NCI-H526 treated with DMSO at 0.1 percent for 48 hours (cell line): ENCODE data around the gene SWT1.
A peak's percentile ranks its signal among the peaks of the same experiment; 100 is the strongest.
"Not testable (repeated sequence)": the region's sequence is repeated elsewhere in the genome, so short reads cannot be mapped to it uniquely, and the experiment has no call there.

Source experiments
- DNase-seq: peaks from one replicate; lab custom pipeline; 2025; lab: John Stamatoyannopoulos, UW

SWT1 gene

GRCh38 chr1:185251928-185252327, 95.0 kb downstream of the SWT1 start:
- not testable (repeated sequence) for DNase-seq

- DNase-seq: not testable (repeated sequence)
Observed at GRCh38 chr1:185252404-185252803, 95.4 kb downstream of the SWT1 start.

DNA sequence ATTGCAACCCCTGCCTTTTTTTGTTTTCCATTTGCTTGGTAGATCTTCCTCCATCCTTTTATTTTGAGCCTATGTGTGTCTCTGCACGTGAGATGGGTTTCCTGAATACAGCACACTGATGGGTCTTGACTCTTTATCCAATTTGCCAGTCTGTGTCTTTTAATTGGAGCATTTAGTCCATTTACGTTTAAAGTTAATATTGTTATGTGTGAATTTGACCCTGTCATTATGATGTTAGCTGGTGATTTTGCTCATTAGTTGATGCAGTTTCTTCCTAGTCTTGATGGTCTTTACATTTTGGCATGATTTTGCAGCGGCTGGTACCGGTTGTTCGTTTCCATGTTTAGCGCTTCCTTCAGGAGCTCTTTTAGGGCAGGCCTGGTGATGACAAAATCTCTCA, 98.6 kb downstream of the SWT1 start:
- DNase-seq: not testable (repeated sequence)

DNA sequence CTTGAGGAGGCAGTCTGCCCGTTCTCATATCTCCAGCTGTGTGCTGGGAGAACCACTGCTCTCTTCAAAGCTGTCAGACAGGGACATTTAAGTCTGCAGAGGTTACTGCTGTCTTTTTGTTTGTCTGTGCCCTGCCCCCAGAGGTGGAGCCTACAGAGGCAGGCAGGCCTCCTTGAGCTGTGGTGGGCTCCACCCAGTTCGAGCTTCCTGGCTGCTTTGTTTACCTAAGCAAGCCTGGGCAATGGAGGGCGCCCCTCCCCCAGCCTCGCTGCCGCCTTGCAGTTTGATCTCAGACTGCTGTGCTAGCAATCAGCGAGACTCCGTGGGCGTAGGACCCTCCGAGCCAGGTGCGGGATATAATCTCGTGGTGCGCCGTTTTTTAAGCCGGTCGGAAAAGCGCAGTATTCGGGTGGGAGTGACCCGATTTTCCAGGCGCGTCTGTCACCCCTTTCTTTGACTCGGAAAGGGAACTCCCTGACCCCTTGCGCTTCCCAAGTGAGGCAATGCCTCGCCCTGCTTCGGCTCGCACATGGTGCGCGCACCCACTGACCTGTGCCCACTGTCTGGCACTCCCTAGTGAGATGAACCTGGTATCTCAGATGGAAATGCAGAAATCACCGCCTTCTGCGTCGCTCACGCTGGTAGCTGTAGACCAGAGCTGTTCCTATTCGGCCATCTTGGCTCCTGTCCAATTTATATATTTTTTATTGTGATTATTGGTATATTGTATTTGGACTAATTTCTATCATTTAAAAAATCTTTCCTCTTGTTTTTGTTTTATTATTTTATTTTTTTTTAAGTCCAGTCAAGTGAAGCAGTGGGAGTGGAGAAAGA, 100.4 kb downstream of the SWT1 start:
- DNase-seq: not testable (repeated sequence)

GRCh38 chr1:185257950-185258208, 100.9 kb downstream of the SWT1 start:
- DNase-seq: no peak

DNA sequence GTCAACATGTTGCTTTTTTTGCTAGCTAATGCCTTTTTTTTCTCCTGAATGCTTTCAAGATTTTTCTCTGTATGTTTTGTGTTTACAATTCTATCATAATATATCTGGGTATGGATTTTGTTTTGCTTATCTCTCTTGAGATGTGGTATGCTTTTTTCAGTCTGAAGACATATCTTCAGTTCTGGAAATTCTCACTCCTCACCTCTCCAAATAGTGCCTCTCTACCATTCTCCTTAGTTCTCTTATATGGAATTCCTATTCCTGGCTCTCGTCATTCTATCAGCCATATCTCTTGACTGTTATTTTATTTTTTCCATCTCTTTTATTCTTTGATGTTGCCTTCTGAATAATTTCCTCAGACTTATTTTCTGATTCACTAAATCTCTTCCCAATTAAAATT, 101.7 kb downstream of the SWT1 start:
- no peak for DNase-seq

DNA sequence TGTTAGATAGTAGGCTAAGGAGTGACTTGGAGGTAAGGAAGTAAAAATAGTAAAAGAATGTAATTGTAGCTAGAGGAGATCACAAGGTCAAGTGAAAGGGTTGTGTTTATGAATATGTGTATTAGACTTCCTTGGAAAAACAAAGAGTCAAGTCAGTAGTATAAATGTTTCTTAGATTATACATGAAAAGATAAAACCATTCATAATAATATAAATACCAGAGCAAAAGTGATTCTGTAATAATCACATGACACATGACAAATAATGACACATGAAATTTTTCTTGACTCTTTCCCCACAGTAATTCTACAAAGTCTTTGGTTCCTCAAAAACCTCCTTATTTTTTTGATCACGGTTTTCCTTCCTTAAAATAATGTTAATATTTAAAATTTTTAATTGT, 103.6 kb downstream of the SWT1 start:
- DNase-seq: no peak

GRCh38 chr1:185262151-185262550, 105.2 kb downstream of the SWT1 start:
- no peak for DNase-seq

DNA sequence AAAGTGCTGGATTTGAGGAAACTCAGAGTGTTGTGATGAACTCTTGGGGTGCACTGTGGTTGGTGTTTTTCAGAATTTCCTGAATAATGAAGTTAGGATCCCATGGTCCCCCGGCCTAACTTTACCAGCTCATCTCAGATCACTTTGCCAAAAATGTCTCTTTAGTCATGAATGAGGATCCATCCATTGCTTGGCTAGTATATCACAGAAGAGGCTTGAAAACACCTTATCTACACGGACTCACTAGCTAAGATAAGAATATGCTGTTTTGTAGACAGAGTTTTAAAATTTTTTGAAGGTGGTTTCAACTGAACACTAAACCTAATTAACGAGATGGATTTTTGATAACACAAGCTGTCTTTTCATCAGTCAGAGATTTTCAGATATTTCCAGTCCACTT, 106.3 kb downstream of the SWT1 start:
- DNase-seq: no peak

GRCh38 chr1:185263780-185264179, 106.8 kb downstream of the SWT1 start:
- no peak for DNase-seq

DNA sequence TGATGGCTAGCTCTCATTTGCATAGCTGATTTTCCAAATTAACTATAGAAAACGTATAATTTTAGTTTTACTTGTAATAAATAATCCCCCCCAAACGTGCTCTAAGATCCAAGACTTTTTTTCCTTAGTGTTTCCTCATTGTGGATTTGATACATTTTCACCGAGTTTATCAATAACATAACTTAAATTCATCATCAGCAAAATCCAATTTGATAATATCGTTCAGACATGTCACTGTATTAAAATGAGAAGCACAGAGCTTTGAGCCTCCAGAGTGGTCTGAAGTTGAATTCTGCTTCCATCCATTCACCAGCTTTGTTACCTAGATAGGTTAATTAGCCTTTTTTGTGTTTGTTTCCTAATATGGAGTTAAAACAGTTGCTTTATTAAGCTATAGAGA, 108.3 kb downstream of the SWT1 start:
- no peak for DNase-seq

DNA sequence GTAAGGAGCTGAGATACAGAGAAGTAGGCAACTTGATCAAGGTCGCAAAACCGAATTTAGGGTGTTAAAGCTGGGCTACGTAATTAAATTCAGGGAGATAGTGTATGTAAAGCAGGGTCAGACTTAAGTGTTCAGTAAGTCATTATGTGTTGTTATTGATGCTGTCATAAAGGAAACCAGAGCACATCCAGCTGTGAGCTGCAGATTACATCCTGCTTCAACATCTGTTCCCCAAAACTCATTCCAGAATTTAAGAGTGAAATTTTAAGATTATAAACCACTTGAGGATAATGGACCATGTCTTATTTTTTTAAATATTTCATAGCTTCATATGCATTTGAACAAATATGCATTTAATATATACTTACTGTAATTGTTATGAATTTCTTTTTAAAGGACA, 110.3 kb downstream of the SWT1 start:
- DNase-seq: no peak

DNA sequence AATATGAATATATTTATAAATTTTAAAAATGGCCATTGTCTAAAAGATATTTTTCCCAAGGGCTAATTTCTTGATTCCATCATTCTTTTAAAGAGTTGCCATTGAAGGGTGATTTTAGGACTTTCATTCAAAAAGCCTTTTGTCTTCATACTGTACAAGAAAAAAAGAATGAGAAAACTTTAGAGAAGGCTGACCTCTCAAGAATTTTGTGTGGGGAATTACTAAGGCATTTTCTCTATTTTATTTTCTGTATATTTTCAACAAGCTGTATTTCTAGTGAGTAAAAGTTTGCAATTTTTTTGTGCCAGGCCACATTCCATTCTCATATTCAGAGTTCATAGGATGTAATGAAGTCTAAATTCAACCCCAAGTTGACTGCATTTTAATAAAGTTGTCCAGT, 110.7 kb downstream of the SWT1 start:
- DNase-seq: no peak

DNA sequence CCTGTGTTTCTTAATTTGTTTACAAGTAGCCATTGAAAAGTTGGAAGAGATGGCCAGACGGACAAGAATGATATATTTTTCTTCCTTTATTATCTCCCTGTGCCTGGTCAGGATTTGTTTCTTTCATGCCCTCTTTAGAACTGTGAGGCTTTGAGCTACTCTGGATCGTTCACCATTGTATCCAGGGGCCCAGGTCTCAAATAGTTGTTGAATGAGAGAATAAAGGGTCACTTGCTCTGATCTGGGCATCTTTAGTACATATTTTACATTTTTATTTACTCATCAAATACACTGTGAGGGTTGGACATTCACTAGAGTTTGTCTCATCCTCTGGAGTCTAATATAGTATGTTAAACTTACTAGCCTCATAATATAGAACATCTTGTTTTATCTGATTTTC, 111.4 kb downstream of the SWT1 start:
- DNase-seq: no peak

- DNase-seq: no peak
Observed at GRCh38 chr1:185271921-185272320, 115.0 kb downstream of the SWT1 start.

DNA sequence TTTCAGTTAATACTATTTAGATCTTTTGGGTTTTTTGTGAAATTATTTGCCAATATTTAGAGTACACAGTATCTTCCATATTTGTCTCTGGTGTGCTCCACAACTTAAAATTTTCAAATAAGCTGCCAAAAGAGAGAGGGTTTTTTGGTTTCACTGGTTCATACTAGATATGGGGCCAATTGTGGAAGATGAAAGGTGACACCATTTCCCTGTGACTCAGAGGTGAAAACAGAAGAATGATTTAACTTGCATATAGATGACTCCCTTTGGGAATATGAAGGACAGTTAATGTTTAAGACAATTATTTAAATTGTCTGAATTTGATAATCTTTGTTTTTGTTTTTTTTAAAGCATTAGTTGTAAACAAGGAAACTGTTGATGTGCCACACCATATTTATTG, 122.6 kb downstream of the SWT1 start:
- DNase-seq: no peak

DNA sequence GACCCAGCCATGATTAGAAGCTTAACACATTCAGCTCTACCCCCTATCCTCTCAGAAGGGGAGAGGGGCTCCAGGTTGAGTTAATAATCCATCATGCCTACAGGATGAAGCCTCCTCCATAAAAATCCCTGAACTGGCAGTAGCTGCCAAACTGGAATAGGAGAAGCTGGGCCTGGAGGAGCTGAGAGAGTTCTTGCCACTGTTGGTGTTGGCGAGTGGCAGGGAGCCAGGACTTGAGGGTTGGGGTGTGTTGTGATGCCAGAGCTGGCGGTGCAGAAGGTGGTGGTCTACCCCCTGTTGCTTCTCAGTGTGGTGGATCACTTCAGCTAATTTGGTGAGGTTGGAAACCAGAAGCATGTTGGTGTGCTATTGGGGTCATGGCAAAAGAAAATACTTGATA, 123.6 kb downstream of the SWT1 start:
- DNase-seq: no peak

DNA sequence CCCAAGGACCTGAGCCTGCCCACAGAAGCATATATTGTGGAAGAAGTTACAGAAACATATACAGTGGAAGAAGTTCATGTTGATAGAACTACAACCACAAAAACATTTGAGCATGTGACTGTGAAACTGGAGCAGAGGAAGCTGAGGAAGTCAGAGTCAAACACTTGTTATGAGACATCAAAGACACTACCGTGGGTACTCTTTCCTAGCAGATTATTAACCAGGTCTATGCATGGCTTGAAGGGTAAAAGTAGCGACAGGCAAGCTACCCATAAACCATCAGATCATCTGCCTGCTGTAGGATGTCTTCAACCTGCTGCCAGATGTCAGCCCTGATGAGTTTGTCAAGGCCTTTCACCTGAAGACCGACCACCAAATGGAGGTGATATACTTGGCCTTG, 124.3 kb downstream of the SWT1 start:
- no peak for DNase-seq

DNA sequence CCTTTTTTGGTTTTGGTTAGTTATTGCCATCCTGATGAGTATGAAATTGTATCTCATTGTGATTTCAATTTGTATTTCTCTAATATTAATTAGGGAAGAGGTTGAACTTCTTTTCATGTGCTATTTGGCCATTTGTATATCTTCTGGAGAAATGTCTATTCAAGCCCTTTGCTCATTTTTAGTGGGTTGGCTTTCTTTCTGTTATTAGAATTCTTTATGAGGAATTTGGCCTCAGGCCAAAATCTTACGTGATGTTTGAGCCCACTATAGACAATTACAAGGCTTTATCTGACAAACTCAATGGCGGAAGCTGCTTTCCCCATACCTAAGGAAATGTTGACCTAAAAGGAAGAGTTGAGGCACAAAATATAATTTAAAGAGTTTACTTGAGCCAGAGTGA, 127.1 kb downstream of the SWT1 start:
- DNase-seq: no peak

- DNase-seq: no peak
Observed at GRCh38 chr1:185284533-185285276, 127.7 kb downstream of the SWT1 start.

GRCh38 chr1:185287451-185287850, 130.5 kb downstream of the SWT1 start:
- no peak for DNase-seq

- no peak for DNase-seq
Observed at GRCh38 chr1:185288435-185288834, 131.5 kb downstream of the SWT1 start.

GRCh38 chr1:185289880-185290279, 132.9 kb downstream of the SWT1 start:
- no peak for DNase-seq

DNA sequence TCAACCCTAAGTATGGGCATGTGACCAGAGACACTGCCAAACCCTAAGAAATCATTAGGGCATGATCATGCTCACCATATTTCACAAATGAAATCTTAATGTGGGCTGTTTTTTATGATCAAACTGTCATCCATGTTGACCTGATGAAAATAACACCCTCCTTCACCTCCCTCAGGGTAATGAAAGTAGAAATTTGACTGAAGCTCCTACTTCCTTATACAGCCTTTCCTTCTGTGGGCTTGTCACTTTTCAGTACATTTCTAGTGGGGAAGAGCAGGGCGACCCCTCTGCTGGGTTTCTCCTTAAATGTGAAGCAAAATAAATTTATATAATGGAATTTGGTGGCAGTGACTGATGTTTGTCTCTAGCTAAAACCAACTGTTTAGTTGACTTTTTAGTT, 134.2 kb downstream of the SWT1 start:
- peak; percentile 33 for DNase-seq
